Activated CD4-positive, alpha-beta memory T cell treated with anti-CD3 and anti-CD28 coated beads for 36 hours (primary cell): ENCODE results near the gene DCDC2. TPM values are rescaled to one million over a fixed set of nuclear protein-coding genes. Genes with fewer than 3 reads are reported as not detected.
"Not testable (repeated sequence)": the region's sequence is repeated elsewhere in the genome, so short reads cannot be mapped to it uniquely, and the experiment has no call there.

Experiments used
- CTCF ChIA-PET: fragments of 350-600 bp; sonication (Branson Sonifier 250); formaldehyde crosslinking; loops from one replicate; lab custom pipeline; 2021; ENCODE audit warnings: antibody characterized with exemption, inconsistent platforms; lab: Charles Lee
- POLR2A ChIA-PET: fragments of 350-600 bp; sonication (Branson Sonifier 250); formaldehyde crosslinking; loops from one replicate; lab custom pipeline; 2021; ENCODE audit warnings: antibody characterized with exemption; lab: Charles Lee
- DNase-seq: peaks from one replicate; pipeline ENCODE4 v3.0.0-alpha.2; 2020
- H3K27ac Mint-ChIP-seq: one replicate; pipeline ENCODE4 v1.8.0; 2021; ENCODE audit warnings: mixed read lengths
- H3K27me3 Mint-ChIP-seq: one replicate; pipeline ENCODE4 v1.8.0; 2021; ENCODE audit warnings: mixed read lengths
- H3K36me3 Mint-ChIP-seq: one replicate; pipeline ENCODE4 v1.8.0; 2021; ENCODE audit warnings: mixed read lengths
- H3K4me1 Mint-ChIP-seq: one replicate; pipeline ENCODE4 v1.8.0; 2021; ENCODE audit warnings: low read depth, mixed read lengths
- H3K4me3 Mint-ChIP-seq: one replicate; pipeline ENCODE4 v1.8.0; 2021; ENCODE audit warnings: mild to moderate bottlenecking, mixed read lengths
- H3K9me3 Mint-ChIP-seq: one replicate; pipeline ENCODE4 v1.8.0; 2021; ENCODE audit warnings: mixed read lengths
- intact Hi-C: fragments of 100-400 bp; cut with micrococcal nuclease; formaldehyde crosslinking; loops from one replicate; pipeline ENCODE4 v1.15.1; 2023
- total RNA-seq, 2 experiments: library from RNA; stranded (reverse); gene quantifications; one replicate each; pipeline ENCODE4 v1.2.3, GENCODE V29; 2021

Gene DCDC2
- total RNA-seq, 2 experiments from 2014 or later: 0.31 TPM; not detected in 1

DNA sequence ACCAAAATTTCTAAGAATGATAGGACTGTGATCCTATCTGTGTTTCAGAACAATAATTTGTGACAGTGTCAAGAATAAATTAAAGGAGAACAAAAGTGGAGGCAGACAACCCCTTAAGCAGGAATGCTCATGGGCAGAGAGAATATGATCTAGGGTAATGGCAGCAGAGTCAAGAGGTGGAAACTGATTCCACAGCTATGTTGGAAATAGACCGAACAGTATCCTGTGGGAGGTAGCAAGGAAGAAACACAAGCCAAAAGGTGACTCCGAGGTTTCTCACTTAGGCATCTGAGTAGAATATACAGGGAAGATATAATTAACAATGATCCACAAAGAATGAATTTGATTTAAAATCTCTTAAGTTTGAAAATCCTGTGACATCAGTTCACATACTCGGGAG is 131.3 kb downstream of the DCDC2 start:
- ChIA-PET CTCF (no interaction called here), POLR2A (no interaction called here)
- Mint-ChIP-seq H3K9me3 (no peaks in the 10 kb centered on the region), H3K4me3 (no peak overlapping the region), H3K4me1 (no peaks in the 10 kb centered on the region), H3K36me3 (no peaks in the 10 kb centered on the region), H3K27ac (no peak overlapping the region), H3K27me3 (peaks cover 7% of the 10 kb centered on the region)
- DNase-seq: no peak
- intact Hi-C loops: no loop called here

DNA sequence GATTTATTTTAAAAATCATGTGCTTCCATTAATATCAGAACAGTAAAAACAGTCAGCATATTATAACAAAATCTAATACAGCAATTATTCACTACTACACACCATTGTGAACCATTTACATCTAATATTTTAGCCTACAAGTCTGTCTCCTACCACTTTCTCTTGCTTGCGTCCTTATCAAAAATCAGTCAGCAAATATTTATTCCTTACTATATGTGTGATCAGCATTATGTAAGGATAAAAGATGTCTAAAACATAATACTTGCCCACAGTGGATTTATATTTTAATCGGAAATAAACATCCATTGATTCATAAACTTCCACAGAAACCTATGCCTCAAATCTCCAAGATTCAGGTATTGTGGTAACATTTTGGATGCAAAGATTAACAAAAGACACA is 132.0 kb downstream of the DCDC2 start:
- Mint-ChIP-seq H3K4me1 (no peaks in the 10 kb centered on the region), H3K9me3 (no peaks in the 10 kb centered on the region), H3K36me3 (no peaks in the 10 kb centered on the region), H3K27me3 (peaks cover 9% of the 10 kb centered on the region), H3K27ac (no peak overlapping the region), H3K4me3 (no peak overlapping the region)
- DNase-seq: no peak
- CTCF ChIA-PET: no interaction called here
- intact Hi-C loops: no loop called here
- POLR2A ChIA-PET: no interaction called here

DNA sequence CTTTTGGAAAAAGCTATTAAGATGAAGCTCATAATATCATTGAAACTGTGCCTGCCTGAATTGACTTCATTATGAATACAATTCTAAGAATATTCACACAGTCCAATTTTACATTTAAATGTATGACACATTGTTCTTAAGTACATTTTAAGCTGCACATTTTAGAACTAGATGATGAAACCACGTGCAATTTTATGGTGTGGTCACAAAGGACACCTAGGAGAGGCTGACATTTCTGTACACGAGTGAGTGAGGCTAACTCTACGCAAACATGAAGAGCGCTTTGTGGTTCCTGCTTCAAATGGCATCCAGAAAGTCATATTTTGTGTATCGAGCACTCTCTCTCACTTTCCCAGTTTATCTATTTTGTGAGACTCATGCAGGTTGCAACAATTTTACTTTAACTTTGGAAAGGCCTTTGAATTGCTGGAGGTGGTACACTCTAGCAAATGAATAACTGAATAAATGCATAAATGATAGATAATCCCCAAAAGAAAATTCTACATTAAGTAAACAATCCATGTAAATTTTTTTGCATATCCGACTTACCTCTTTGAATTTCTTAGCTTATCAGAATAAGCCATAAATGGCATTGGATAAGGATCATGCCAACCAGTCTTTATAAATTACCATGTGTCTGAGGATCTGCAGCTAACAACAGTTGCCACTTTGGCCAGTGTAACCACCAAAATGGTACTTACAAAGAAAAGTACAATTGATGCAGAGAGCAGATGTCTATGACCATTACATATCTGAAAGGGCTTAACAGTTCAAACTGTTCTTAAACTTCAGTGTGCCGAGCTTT is 134.5 kb downstream of the DCDC2 start:
- no peaks in the 10 kb centered on the region for H3K9me3 Mint-ChIP-seq
- no peaks in the 10 kb centered on the region for H3K36me3 Mint-ChIP-seq
- H3K4me1 Mint-ChIP-seq: no peaks in the 10 kb centered on the region
- DNase-seq: no peak
- no peak overlapping the region for H3K27ac Mint-ChIP-seq
- intact Hi-C loops: no loop called here
- peaks cover 9% of the 10 kb centered on the region for H3K27me3 Mint-ChIP-seq
- POLR2A ChIA-PET: no interaction called here
- CTCF ChIA-PET: no interaction called here
- no peak overlapping the region for H3K4me3 Mint-ChIP-seq

DNA sequence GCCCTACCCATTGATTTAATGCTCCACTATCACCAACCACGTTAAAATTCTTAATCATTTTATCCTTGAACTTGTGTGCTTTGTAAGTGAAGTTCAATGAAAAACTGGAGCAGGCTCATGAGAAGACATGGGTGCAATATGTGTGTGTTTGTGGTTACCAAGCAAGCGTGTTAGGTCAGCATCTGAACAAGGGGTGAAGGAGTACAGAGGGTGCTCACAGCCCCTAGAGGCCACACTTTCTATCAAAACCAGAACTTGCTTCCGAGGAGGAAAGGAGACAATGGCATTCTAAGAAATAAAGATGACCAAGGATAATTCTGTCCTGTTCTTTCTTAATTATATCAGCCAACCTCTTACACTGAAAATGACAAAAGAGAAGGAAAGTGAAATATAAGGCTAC is 138.2 kb downstream of the DCDC2 start:
- Mint-ChIP-seq H3K4me3 (no peak overlapping the region), H3K9me3 (no peaks in the 10 kb centered on the region), H3K36me3 (no peaks in the 10 kb centered on the region), H3K27ac (no peak overlapping the region), H3K27me3 (peaks cover 2% of the 10 kb centered on the region), H3K4me1 (no peaks in the 10 kb centered on the region)
- intact Hi-C loops: no loop called here
- no peak for DNase-seq
- POLR2A ChIA-PET: no interaction called here
- CTCF ChIA-PET: no interaction called here

DNA sequence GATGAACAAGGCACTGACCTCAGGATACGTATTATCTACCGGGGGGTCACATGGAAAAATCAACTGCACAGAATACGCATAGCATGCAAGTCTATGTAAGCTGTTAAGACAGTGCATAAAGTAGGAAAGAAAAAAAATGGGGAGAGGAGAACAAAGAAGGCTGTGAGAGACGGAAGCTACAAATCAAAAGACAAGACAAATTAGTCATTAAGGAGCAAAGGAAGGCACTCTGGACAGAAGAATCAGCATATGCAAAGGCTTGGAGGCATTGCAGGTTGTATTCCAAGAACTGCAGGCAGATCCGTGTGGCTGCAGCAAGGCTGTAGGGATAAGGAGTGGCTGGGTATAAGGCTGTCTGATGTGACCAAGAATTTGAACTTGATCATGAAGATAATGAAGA is 142.9 kb downstream of the DCDC2 start:
- intact Hi-C loops: no loop called here
- no peaks in the 10 kb centered on the region for H3K4me1 Mint-ChIP-seq
- CTCF ChIA-PET: no interaction called here
- peaks cover 2% of the 10 kb centered on the region for H3K27me3 Mint-ChIP-seq
- no peak for DNase-seq
- H3K4me3 Mint-ChIP-seq: no peak overlapping the region
- no peaks in the 10 kb centered on the region for H3K9me3 Mint-ChIP-seq
- no peaks in the 10 kb centered on the region for H3K36me3 Mint-ChIP-seq
- H3K27ac Mint-ChIP-seq: no peak overlapping the region
- POLR2A ChIA-PET: no interaction called here

DNA sequence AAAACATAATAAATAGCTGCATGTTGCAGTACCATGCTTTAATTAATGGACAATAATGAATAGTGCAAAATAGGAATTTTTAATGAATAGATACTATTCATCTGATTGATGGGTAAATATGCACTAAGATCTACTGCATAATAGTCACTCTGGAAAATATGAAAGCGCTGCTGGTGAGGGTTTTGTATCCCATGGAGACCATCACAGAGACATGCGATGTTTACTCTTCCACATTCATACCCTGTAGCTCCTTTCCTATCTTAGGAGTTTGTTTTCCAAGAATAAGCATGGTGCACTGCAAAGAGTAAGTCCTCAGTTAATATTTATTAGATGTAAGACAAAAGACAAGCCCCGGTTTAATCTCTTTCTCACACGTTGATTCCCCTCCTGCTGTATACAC is 150.4 kb downstream of the DCDC2 start:
- Mint-ChIP-seq H3K36me3 (no peaks in the 10 kb centered on the region), H3K27me3 (peaks cover 2% of the 10 kb centered on the region), H3K9me3 (no peaks in the 10 kb centered on the region), H3K4me1 (no peaks in the 10 kb centered on the region), H3K27ac (no peak overlapping the region), H3K4me3 (no peak overlapping the region)
- ChIA-PET CTCF (no interaction called here), POLR2A (no interaction called here)
- DNase-seq: no peak
- intact Hi-C loops: no loop called here

DNA sequence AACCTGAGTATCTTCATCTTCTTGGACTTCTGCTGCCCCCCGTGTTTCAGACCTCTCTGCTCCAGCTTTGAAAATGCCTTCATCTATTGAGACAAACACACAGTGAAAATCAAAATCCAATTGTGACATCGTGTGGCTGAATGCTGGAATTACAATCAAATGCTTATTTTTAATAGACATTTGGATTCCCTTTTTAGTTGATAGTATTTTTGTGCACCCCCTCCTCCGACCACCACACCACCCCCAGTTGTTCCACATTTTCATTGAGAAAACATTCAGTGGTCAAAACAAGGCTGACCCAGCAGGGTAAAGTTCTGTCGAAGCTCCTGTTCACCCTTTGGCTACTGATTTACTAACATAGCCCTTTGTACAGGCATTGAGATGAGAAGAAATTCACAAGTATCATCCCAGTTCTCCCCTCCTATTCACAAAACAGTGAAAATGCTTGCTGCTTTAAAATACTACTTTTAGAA is 152.8 kb downstream of the DCDC2 start:
- Mint-ChIP-seq H3K4me1 (no peaks in the 10 kb centered on the region), H3K27me3 (peaks cover 4% of the 10 kb centered on the region), H3K9me3 (no peaks in the 10 kb centered on the region), H3K27ac (no peak overlapping the region), H3K36me3 (no peaks in the 10 kb centered on the region), H3K4me3 (no peak overlapping the region)
- ChIA-PET POLR2A (no interaction called here), CTCF (interaction anchor here (1.2 to 1.4 kb wide), 2 partner anchors 8 to 9 kb away, joined by 3 read pairs; no protein-coding TSS in a partner anchor)
- intact Hi-C loops: no loop called here
- DNase-seq: no peak

DNA sequence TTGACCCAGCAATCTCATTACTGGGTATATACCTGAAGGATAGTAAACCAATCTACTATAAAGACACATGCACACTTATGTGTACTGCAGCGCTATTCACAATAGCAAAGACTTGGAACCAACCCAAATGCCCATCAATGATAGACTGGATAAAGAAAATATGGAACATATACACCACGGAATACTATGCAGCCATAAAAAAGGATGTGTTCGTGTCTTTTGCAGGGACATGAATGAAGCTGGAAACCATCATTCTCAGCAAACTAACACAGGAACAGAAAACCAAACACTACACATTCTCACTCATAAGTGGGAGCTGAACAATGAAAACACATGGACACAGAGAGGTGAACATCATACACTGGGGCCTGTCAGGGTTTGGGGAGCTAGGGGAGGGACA is 153.7 kb downstream of the DCDC2 start:
- H3K27me3 Mint-ChIP-seq, H3K9me3 Mint-ChIP-seq, H3K27ac Mint-ChIP-seq, H3K4me1 Mint-ChIP-seq, H3K4me3 Mint-ChIP-seq, H3K36me3 Mint-ChIP-seq, DNase-seq, POLR2A ChIA-PET, intact Hi-C loops: not testable (repeated sequence)
- CTCF ChIA-PET: interaction anchor here (1.4 kb wide), 1 partner anchor 8 kb away, joined by 3 read pairs; no protein-coding TSS in a partner anchor

DNA sequence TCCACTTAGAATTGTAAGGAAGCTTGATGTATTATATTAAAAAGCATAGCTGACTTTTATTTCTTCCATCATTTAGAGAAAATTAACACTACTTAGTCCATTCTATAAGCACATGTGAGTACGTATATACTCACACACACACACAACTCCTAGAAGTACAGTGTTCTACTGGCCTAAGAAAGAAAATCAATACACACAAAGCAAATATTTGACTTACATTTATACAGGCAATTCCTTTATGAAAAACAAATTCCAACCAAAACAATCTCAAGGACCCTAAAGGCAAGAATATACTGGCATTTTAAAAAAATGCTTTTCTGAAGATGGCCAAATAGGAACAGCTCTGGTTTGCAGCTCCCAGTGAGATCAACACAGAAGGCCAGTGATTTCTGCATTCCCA is 160.0 kb downstream of the DCDC2 start:
- intact Hi-C loops: no loop called here
- Mint-ChIP-seq H3K27ac (no peak overlapping the region), H3K9me3 (no peaks in the 10 kb centered on the region), H3K4me1 (no peaks in the 10 kb centered on the region), H3K36me3 (no peaks in the 10 kb centered on the region), H3K4me3 (no peak overlapping the region), H3K27me3 (peaks cover 13% of the 10 kb centered on the region)
- DNase-seq: no peak
- CTCF ChIA-PET: interaction anchor here (0.6 kb wide), 1 partner anchor 127 kb away, joined by 3 read pairs; no protein-coding TSS in a partner anchor
- POLR2A ChIA-PET: no interaction called here

DNA sequence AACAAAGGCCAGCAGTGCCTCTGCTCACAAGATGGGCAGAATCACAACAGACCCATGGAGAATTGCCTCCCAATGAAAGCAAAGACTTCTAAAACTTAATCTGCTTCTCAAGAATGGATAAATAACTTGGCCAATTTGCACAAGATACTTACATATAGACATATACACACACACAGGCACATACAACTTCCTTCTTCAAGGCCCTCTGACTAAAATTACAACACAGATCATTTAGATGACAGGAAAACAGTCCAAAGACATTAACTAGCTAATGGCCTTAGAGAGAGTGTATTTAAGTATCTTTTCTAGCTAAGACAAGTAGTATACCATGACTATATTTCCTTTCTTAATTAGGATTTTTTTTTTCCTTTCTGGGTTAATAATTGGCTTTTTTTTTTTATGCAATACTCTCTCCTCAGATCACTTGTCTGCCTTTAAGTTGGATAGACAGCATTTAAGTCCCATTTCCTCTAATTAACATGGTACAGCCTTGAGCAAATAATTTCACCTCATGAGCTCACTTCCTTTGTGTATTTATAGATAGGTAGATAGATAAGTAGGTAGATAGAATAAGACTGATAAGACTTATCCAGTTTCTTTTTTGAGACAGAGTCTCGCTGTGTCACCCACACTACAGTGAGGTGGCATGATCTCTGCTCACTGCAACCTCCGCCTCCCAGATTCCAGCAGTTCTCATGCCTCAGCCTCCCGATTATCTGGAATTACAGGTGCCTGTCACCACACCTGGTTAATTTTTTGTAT is 161.8 kb downstream of the DCDC2 start:
- Mint-ChIP-seq H3K9me3 (no peaks in the 10 kb centered on the region), H3K27me3 (peaks cover 14% of the 10 kb centered on the region), H3K4me1 (no peaks in the 10 kb centered on the region), H3K27ac (no peak overlapping the region), H3K36me3 (no peaks in the 10 kb centered on the region), H3K4me3 (no peak overlapping the region)
- intact Hi-C loops: no loop called here
- POLR2A ChIA-PET: no interaction called here
- CTCF ChIA-PET: interaction anchor here (1.0 kb wide), 1 partner anchor 8 kb away, joined by 3 read pairs; no protein-coding TSS in a partner anchor
- DNase-seq: no peak

DNA sequence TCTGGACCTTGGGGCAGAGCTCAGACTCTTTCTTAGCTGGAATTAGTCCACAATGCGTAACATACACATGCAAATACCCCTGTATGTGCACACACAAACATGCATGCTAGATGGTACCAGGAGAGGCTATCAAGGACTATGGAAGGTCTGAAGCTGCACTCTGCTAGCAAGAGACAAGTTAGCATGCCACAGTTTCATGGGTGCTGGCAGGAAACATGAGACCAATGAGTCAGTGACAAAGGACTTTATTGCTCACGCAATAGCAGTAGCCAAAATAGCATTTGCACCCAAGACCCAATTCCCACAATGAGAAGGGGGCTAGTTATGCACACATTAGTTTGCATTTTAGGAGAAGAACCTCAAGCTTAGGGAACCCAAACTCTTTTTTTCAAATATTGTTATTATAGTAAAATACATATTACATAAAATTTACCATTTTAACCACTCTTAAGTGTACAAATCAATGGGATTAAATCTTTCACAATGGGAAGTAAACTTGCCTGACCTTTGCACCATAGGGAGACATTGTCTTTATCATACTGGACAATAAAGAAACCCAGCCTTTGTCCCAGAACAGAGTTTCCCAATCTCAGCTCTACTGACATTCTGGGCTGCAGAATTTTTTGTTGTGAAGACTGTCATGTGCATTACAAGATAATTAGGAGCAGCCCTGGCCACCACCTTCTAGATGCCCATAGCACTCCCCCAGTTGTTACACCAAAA is 162.7 kb downstream of the DCDC2 start:
- ChIA-PET POLR2A (no interaction called here), CTCF (interaction anchor here (1.0 kb wide), 1 partner anchor 9 kb away, joined by 3 read pairs; no protein-coding TSS in a partner anchor)
- Mint-ChIP-seq H3K27me3 (peaks cover 12% of the 10 kb centered on the region), H3K36me3 (no peaks in the 10 kb centered on the region), H3K27ac (no peak overlapping the region), H3K9me3 (no peaks in the 10 kb centered on the region), H3K4me1 (no peaks in the 10 kb centered on the region), H3K4me3 (no peak overlapping the region)
- intact Hi-C loops: no loop called here
- no peak for DNase-seq

DNA sequence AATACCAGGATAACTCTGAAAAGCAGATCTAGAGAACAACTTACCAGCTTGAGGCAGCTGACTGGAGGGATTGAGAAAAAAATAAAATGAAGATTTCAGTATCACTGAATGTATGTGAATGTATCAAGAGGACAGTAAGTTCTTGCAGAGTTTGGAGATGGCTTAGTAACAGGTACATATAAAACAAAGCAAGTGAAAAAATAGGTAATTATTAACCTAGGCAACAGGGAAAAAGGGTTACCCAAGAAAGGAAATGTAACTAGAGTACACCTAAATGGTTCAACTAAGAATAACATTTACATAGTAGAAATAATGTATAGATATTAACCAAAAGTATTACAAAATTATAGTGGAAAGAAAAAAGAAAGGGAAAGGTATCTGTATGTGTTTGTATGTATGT is 164.5 kb downstream of the DCDC2 start:
- no peaks in the 10 kb centered on the region for H3K4me1 Mint-ChIP-seq
- H3K9me3 Mint-ChIP-seq: no peaks in the 10 kb centered on the region
- no peaks in the 10 kb centered on the region for H3K36me3 Mint-ChIP-seq
- H3K27me3 Mint-ChIP-seq: peaks cover 13% of the 10 kb centered on the region
- DNase-seq: no peak
- intact Hi-C loops: no loop called here
- H3K4me3 Mint-ChIP-seq: no peak overlapping the region
- ChIA-PET CTCF (no interaction called here), POLR2A (no interaction called here)
- no peak overlapping the region for H3K27ac Mint-ChIP-seq
